ENCODE data around the gene BECN2. TPM values are rescaled to one million over a fixed set of nuclear protein-coding genes. Genes with fewer than 3 reads are reported as not detected.
A peak's percentile ranks its signal among the peaks of the same experiment; 100 is the strongest.

Gene BECN2
- total RNA-seq, 1 donor from 2014 or later = not detected

- TF ChIP-seq CTCF (conservative IDR thresholded peaks at IDR 0.05) = no peak
Measured at GRCh38 chr1:241963722-241964121, 6.2 kb downstream of the BECN2 start.

GRCh38 chr1:241964550-241965282, 7.1 kb downstream of the BECN2 start:
- TF ChIP-seq CTCF (conservative IDR thresholded peaks at IDR 0.05) = no peak
- Mint-ChIP-seq H3K27me3 (ENCODE audit: low read depth) (no peaks in the 10 kb centered on the region), H3K4me3 (no peak overlapping the region), H3K4me1 (no peaks in the 10 kb centered on the region), H3K36me3 (ENCODE audit: low read depth) (no peaks in the 10 kb centered on the region), H3K9me3 (no peaks in the 10 kb centered on the region), H3K27ac (ENCODE audit: unreplicated experiment) (no peak overlapping the region)
- no peak for DNase-seq (ENCODE audit: low read depth, low spot score)

More at GRCh38 chr1:241963722-241964121, 6.2 kb downstream of the BECN2 start:
- Mint-ChIP-seq H3K9me3 (no peaks in the 10 kb centered on the region), H3K4me3 (no peak overlapping the region), H3K27ac (ENCODE audit: unreplicated experiment) (no peak overlapping the region), H3K27me3 (ENCODE audit: low read depth) (no peaks in the 10 kb centered on the region), H3K4me1 (no peaks in the 10 kb centered on the region), H3K36me3 (ENCODE audit: low read depth) (no peaks in the 10 kb centered on the region)
- DNase-seq (ENCODE audit: low read depth, low spot score) = no peak

GRCh38 chr1:241968611-241969010, 11.0 kb downstream of the BECN2 start:
- H3K36me3 Mint-ChIP-seq (ENCODE audit: low read depth) = no peaks in the 10 kb centered on the region
- no peak for TF ChIP-seq CTCF (conservative IDR thresholded peaks at IDR 0.05)
- no peaks in the 10 kb centered on the region for H3K27me3 Mint-ChIP-seq (ENCODE audit: low read depth)
- no peak overlapping the region for H3K4me3 Mint-ChIP-seq
- peaks cover 3% of the 10 kb centered on the region for H3K9me3 Mint-ChIP-seq
- no peak overlapping the region for H3K27ac Mint-ChIP-seq (ENCODE audit: unreplicated experiment)
- peaks cover 13% of the 10 kb centered on the region for H3K4me1 Mint-ChIP-seq
- DNase-seq (ENCODE audit: low read depth, low spot score) = no peak

GRCh38 chr1:241972703-241973369, 15.3 kb downstream of the BECN2 start:
- Mint-ChIP-seq H3K9me3 (peaks cover 3% of the 10 kb centered on the region), H3K4me1 (peaks cover 18% of the 10 kb centered on the region), H3K27ac (ENCODE audit: unreplicated experiment) (peak overlapping the region; percentile 99), H3K36me3 (ENCODE audit: low read depth) (no peaks in the 10 kb centered on the region), H3K27me3 (ENCODE audit: low read depth) (no peaks in the 10 kb centered on the region), H3K4me3 (peak overlapping the region; percentile 72)
- DNase-seq (ENCODE audit: low read depth, low spot score) = peak; percentile 54
- TF ChIP-seq CTCF (conservative IDR thresholded peaks at IDR 0.05) = no peak

- no peaks in the 10 kb centered on the region for H3K27me3 Mint-ChIP-seq (ENCODE audit: low read depth)
Measured at GRCh38 chr1:241976229-241976628, 18.7 kb downstream of the BECN2 start.

More at GRCh38 chr1:241976229-241976628, 18.7 kb downstream of the BECN2 start:
- H3K36me3 Mint-ChIP-seq (ENCODE audit: low read depth) = peaks cover 2% of the 10 kb centered on the region
- no peak overlapping the region for H3K27ac Mint-ChIP-seq (ENCODE audit: unreplicated experiment)
- peaks cover 18% of the 10 kb centered on the region for H3K4me1 Mint-ChIP-seq
- H3K4me3 Mint-ChIP-seq = no peak overlapping the region
- no peak for TF ChIP-seq CTCF (conservative IDR thresholded peaks at IDR 0.05)
- H3K9me3 Mint-ChIP-seq = peaks cover 5% of the 10 kb centered on the region
- DNase-seq (ENCODE audit: low read depth, low spot score) = no peak
